Large intestine (tissue), 3 donors: ENCODE results near the gene RPL19. TPM values are rescaled to one million over a fixed set of nuclear protein-coding genes. Genes with fewer than 3 reads are reported as not detected.
"Not testable (repeated sequence)": the region's sequence is repeated elsewhere in the genome, so short reads cannot be mapped to it uniquely, and the experiment has no call there.

ENCODE experiments used
- DNase-seq, 2 donors: peaks; one replicate each; pipeline versions ENCODE4 v3.0.0 to v3.0.0-alpha.2; 2013
- H3K27ac ChIP-seq: one replicate; pipeline ENCODE4 v1.5.1; 2013; ENCODE audit warnings: low read length
- H3K27me3 ChIP-seq: 2 replicates; pipeline ENCODE4 v1.6.1; 2013; ENCODE audit warnings: low read length; ENCODE audit not compliant: control insufficient read depth, insufficient read depth
- H3K36me3 ChIP-seq: 2 replicates; pipeline ENCODE4 v1.6.1; 2013; ENCODE audit warnings: low read length; ENCODE audit not compliant: control insufficient read depth, insufficient read depth
- H3K4me1 ChIP-seq: one replicate; pipeline ENCODE4 v1.6.1; 2013; ENCODE audit warnings: low read length; ENCODE audit not compliant: control insufficient read depth, insufficient read depth
- H3K4me3 ChIP-seq: one replicate; pipeline ENCODE4 v1.5.1; 2013; ENCODE audit warnings: low read length
- H3K9me3 ChIP-seq: one replicate; pipeline ENCODE4 v1.6.1; 2013; ENCODE audit warnings: mild to moderate bottlenecking, low read depth, low read length, moderate library complexity; ENCODE audit not compliant: control insufficient read depth
- WGBS: methylation state at CpG from one replicate; pipeline ENCODE4 v1.1.5; 2013; ENCODE audit warnings: low lambda C conversion rate; ENCODE audit not compliant: insufficient coverage; 5-methylcytosine and 5-hydroxymethylcytosine counted together
- polyA plus RNA-seq: library from polyadenylated mRNA; unstranded; fragments of 120-200 nt; gene quantifications from one replicate; pipeline ENCODE4 v1.2.1, GENCODE V29; 2013

Gene RPL19
- polyA plus RNA-seq, 1 donor: 2,491 TPM

- Histone ChIP-seq H3K4me1 (no peaks in the 10 kb centered on the region), H3K27ac (no peak overlapping the region), H3K36me3 (no peaks in the 10 kb centered on the region), H3K4me3 (no peak overlapping the region), H3K9me3 (no peaks in the 10 kb centered on the region), H3K27me3 (no peaks in the 10 kb centered on the region)
- WGBS: no CpG with 5 or more reads among the region's 8 CpGs
- no peak for DNase-seq
Measured at GRCh38 chr17:39243155-39243554, 43.1 kb downstream of the RPL19 start.

DNA sequence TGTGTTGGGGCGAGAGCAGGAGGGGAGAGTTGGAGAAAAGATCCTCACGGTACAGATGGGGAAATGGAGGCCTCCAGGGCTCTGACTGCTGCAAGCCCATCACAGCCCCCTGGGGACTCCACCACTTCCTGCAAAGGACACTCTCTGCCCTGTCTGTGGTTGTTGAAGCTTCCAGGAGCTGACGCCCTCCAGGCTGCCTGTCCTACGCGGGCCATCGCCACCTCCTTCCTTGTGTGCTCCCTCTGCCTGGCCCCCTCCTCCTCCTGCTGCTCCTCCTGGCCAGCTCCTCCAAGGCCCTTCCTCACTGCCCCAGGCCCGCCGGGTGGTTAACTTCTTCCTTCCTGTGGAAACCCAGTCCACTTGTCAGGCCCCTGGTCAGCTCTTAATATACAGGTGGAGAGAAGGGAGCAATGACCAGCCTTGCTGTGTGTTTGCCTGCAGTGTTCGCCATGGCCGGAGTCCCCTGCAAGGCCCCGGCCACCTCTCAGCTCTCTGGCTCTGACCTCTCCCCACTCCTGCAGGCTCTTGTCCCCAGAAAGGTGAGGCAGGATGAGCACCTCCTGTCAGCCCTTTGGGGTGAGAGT lies 44.0 kb downstream of the RPL19 start:
- Histone ChIP-seq H3K4me1 (no peaks in the 10 kb centered on the region), H3K27ac (no peak overlapping the region), H3K27me3 (no peaks in the 10 kb centered on the region), H3K9me3 (no peaks in the 10 kb centered on the region), H3K4me3 (no peak overlapping the region), H3K36me3 (peaks cover 2% of the 10 kb centered on the region)
- no peak for DNase-seq
- WGBS: no CpG with 5 or more reads among the region's 11 CpGs

DNA sequence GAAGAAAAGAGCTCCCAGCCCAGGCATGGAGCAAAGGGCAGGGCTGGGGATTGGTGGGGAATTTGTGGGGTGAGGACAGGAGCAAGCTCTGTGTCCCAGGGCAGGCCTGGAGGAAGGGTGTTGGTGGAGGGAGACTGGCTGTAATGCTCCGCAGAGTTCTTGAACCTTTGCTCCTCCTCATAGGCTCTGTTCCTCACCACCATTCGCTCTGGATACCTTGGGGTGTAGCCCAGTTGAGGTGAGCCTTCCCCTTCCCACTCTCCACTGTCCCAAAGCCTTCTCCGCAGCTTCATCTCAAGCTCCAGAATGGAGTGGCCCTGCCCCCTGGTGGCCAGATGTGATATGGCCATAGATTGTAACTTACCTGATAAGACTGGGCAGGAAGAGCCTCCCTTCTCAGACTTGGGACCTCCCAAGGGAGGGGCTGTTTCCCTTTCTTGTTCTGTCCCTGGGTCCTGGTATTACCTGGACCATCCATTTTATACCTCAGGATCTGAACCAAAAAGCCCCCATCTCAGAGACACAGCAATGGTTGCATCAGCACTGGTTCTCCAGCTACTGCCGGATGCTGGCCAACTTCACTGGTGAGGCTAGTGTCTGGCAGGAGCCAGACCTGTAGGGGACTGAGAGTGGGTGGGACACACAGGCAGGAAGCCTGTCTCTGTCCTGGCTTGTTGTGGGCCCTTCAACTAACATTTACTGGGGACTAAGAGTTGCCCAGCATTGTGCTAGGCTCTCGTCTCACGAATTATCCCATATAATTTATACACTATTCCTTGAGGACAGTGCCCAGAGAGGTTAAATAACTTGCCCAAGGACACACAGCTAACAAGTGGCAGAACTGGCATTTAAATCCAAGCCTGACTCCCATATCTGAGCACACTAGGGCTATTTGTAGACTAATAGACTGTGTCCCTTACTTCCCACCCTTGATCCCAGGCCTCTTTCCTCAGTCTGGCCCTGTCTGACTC lies 44.8 kb downstream of the RPL19 start:
- H3K27me3 ChIP-seq: no peaks in the 10 kb centered on the region
- 20% methylated on average over 1 of the region's 6 CpGs for WGBS

DNA sequence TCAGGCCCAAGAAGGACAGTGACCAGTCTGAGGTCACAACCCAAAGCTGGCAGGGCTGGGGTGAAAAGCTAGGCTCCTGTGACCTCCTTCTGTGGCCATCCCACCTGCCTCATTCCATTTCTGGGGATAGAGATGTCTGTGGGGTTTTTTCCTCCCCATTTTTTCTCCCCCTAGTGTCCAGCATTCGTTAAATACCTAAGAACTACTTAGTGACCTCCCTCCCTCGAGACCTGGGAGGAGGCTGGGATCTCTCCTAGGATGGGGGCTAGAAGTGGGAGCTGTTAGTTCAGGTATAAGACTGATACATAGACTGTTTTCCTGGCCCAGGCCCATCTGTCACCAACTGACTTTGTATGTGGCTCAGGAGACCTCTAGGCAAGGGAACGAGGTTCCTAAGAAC lies 46.2 kb downstream of the RPL19 start:
- no peak overlapping the region for H3K27ac ChIP-seq
- no peaks in the 10 kb centered on the region for H3K27me3 ChIP-seq
- WGBS: no CpG with 5 or more reads among the region's 3 CpGs
- H3K4me1 ChIP-seq: no peaks in the 10 kb centered on the region
- H3K9me3 ChIP-seq: no peaks in the 10 kb centered on the region
- no peak overlapping the region for H3K4me3 ChIP-seq
- H3K36me3 ChIP-seq: peaks cover 2% of the 10 kb centered on the region
- no peak for DNase-seq

More for the DNA sequence above, 44.8 kb downstream of the RPL19 start:
- Histone ChIP-seq H3K9me3 (no peaks in the 10 kb centered on the region), H3K4me1 (no peaks in the 10 kb centered on the region), H3K36me3 (peaks cover 2% of the 10 kb centered on the region), H3K4me3 (no peak overlapping the region), H3K27ac (no peak overlapping the region)
- DNase-seq: peak; percentile 72 to 81

DNA sequence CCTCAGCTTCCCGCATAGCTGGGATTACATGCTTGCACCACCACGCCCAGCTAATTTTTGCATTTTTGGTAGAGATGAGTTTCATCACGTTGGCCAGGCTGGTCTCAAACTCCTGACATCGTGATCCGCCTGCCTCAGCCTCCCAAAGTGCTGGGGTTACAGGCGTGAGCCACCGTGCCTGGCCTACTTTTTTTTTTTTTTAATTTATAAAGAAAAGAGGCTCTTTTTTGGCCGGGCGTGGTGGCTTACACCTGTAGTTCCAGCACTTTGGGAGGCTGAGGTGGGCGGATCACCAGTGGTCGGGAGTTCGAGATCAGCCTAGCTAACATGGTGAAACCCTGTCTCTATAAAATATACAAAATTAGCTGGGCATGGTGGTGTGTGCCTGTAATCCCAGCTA lies 50.0 kb downstream of the RPL19 start:
- H3K9me3 ChIP-seq, H3K27me3 ChIP-seq, H3K27ac ChIP-seq, DNase-seq, H3K4me3 ChIP-seq, H3K4me1 ChIP-seq: not testable (repeated sequence)
- H3K36me3 ChIP-seq: peaks cover 21% of the 10 kb centered on the region
- WGBS: no CpG with 5 or more reads among the region's 12 CpGs

DNA sequence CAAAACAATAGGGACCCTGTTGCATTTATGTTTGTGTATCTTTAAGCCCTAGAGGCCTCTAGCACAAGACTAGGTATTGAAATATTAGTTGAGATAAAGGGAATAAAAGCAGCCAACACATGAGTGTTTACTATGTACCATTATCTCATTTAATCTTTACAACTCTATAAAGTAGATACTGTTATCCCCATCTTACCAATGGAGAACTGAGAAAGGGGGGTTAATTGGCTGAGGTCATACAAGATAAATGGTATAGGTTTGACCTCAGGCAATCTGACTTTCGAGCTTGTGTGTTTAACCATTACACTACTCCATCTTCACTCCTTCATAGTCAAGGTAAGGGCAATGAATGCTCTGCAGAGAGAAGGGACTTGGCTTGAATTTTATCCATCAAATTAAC lies 51.9 kb downstream of the RPL19 start:
- Histone ChIP-seq H3K9me3 (no peaks in the 10 kb centered on the region), H3K4me1 (peaks cover 10% of the 10 kb centered on the region), H3K36me3 (peaks cover 24% of the 10 kb centered on the region), H3K27ac (no peak overlapping the region), H3K27me3 (no peaks in the 10 kb centered on the region), H3K4me3 (no peak overlapping the region)
- WGBS: no CpG with 5 or more reads among the region's 1 CpG
- DNase-seq: no peak

DNA sequence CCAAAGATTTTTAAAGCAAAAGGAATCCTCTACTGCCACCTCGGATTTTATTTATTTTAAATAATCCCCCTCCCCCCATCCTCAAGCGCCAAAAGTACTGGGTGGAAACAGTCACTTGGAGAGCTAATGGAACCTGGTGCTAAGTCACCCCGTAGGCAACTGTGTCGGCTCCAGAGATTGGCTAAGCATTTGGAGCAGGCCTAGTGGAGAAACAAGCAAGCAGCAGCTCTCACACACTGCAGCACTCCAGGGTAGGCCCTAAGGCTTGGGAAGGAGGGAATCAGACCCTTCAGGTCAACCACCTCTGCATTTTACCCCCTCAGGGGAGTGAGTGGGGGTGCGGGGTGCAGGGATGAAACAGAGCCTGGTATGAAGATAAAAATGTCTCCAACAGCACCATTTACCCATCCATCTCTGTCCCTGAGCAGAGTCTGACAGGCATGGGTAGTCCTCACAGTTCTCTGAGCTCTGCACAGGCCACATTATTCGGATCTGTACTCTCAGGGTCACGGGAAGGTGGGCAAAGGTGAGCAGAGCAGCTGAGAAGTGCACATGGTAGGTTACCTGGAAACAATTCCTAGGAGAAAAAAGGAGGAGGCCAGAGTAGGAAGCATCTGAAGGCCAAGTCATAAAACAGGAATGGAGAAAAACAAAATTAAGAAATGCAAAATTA lies 52.8 kb downstream of the RPL19 start:
- no peak for DNase-seq
- WGBS: 0% methylated on average over 1 of the region's 7 CpGs
- H3K9me3 ChIP-seq: no peaks in the 10 kb centered on the region
- peaks cover 12% of the 10 kb centered on the region for H3K4me1 ChIP-seq
- no peak overlapping the region for H3K27ac ChIP-seq
- no peak overlapping the region for H3K4me3 ChIP-seq
- peaks cover 29% of the 10 kb centered on the region for H3K36me3 ChIP-seq
- H3K27me3 ChIP-seq: no peaks in the 10 kb centered on the region

Other genes starting within 250 kb of the RPL19 start
- not detected for gene FBXO47, start 232.9 kb upstream of the RPL19 start, polyA plus RNA-seq
- gene PLXDC1, start 48.6 kb upstream of the RPL19 start, polyA plus RNA-seq: 4.1 TPM
- not detected for gene ARL5C, start 34.1 kb upstream of the RPL19 start, polyA plus RNA-seq
- 5.5 TPM for gene CACNB1, start 2.6 kb upstream of the RPL19 start, polyA plus RNA-seq
- gene STAC2, start 25.7 kb downstream of the RPL19 start, polyA plus RNA-seq: 0.61 TPM
- gene FBXL20, start 201.3 kb downstream of the RPL19 start, polyA plus RNA-seq: 8.8 TPM